A673 (cell line): ENCODE results near the gene LIMK1. TPM values are rescaled to one million over a fixed set of nuclear protein-coding genes. Genes with fewer than 3 reads are reported as not detected.

Experiments used
- BruUV-seq: library from RNA; stranded (reverse); fragments of 400-500 nt; replicated peaks from 2 replicates; lab custom pipeline; 2021; lab: Mats Ljungman, UMichigan
- CTCF ChIA-PET: fragments of 300-600 bp; sonication (Branson Sonifier 250); formaldehyde crosslinking; loops from one replicate; lab custom pipeline; 2022; ENCODE audit warnings: antibody characterized with exemption; lab: Charles Lee
- POLR2A ChIA-PET: fragments of 300-600 bp; sonication (Branson Sonifier 250); formaldehyde crosslinking; loops from one replicate; lab custom pipeline; 2022; ENCODE audit warnings: antibody characterized with exemption; ENCODE audit not compliant: low non-redundant PET; lab: Charles Lee
- DNase-seq: peaks from one replicate; pipeline ENCODE4 v3.0.0-alpha.2; 2015; ENCODE audit warnings: low spot score
- H3K27ac ChIP-seq: fragments of 200-600 bp; sonication (generic); 2 replicates; pipeline ENCODE4 v1.5.1; 2016; ENCODE audit warnings: mixed run types, low read depth, mild to moderate bottlenecking, mixed read lengths, antibody characterized with exemption, low read length; ENCODE audit not compliant: poor library complexity, severe bottlenecking
- H3K27me3 ChIP-seq: fragments of 200-600 bp; sonication (generic); replicated peaks from 2 replicates; pipeline ENCODE4 v1.6.1; 2017; ENCODE audit warnings: mixed run types, low read depth, mild to moderate bottlenecking, mixed read lengths, antibody characterized with exemption, low read length; ENCODE audit not compliant: insufficient read depth, poor library complexity
- H3K36me3 ChIP-seq: fragments of 200-600 bp; sonication (generic); 2 replicates; pipeline ENCODE4 v1.6.1; 2016; ENCODE audit warnings: mixed run types, mild to moderate bottlenecking, mixed read lengths, antibody characterized with exemption, low read length; ENCODE audit not compliant: insufficient read depth, poor library complexity, severe bottlenecking
- H3K4me1 ChIP-seq: fragments of 200-600 bp; sonication (generic); 2 replicates; pipeline ENCODE4 v1.6.1; 2017; ENCODE audit warnings: mixed run types, mild to moderate bottlenecking, mixed read lengths, antibody characterized with exemption, low read length; ENCODE audit not compliant: insufficient read depth, poor library complexity, severe bottlenecking
- H3K4me3 ChIP-seq: fragments of 200-600 bp; sonication (generic); 2 replicates; pipeline ENCODE4 v1.5.1; 2016; ENCODE audit warnings: low read depth, mixed run types, mild to moderate bottlenecking, mixed read lengths, low read length; ENCODE audit not compliant: poor library complexity, severe bottlenecking
- H3K9me3 ChIP-seq: fragments of 200-600 bp; sonication (generic); 2 replicates; pipeline ENCODE4 v1.6.1; 2016; ENCODE audit warnings: mixed run types, low read depth, mild to moderate bottlenecking, mixed read lengths, antibody characterized with exemption, low read length; ENCODE audit not compliant: poor library complexity, severe bottlenecking
- EZH2 ChIP-seq: fragments of 200-600 bp; sonication (generic); IDR thresholded peaks from 2 replicates; pipeline ENCODE4 v1.6.1; 2017; ENCODE audit warnings: borderline replicate concordance, low read depth, mild to moderate bottlenecking, mixed read lengths, antibody characterized with exemption, low read length; ENCODE audit not compliant: poor library complexity, severe bottlenecking
- intact Hi-C: fragments of 100-400 bp; cut with micrococcal nuclease; formaldehyde crosslinking; loops from one replicate; pipeline ENCODE4 v1.10.0; 2022; ENCODE audit not compliant: unreplicated experiment
- total RNA-seq: library from RNA; stranded (reverse); gene quantifications from 2 replicates; pipeline ENCODE4 v1.2.3, GENCODE V29; 2021
- TF ChIP-seq, protein P1 (sequence below): fragments of 300-800, 200-600 bp; sonication (generic); conservative IDR thresholded peaks from 2 replicates; pipeline ENCODE4 v1.5.1; 2017; ENCODE audit warnings: low read depth, mild to moderate bottlenecking, antibody characterized with exemption, low read length, moderate library complexity, mixed read lengths

LIMK1 gene
- total RNA-seq, 1 experiment from 2014 or later, result 59.3 TPM

DNA sequence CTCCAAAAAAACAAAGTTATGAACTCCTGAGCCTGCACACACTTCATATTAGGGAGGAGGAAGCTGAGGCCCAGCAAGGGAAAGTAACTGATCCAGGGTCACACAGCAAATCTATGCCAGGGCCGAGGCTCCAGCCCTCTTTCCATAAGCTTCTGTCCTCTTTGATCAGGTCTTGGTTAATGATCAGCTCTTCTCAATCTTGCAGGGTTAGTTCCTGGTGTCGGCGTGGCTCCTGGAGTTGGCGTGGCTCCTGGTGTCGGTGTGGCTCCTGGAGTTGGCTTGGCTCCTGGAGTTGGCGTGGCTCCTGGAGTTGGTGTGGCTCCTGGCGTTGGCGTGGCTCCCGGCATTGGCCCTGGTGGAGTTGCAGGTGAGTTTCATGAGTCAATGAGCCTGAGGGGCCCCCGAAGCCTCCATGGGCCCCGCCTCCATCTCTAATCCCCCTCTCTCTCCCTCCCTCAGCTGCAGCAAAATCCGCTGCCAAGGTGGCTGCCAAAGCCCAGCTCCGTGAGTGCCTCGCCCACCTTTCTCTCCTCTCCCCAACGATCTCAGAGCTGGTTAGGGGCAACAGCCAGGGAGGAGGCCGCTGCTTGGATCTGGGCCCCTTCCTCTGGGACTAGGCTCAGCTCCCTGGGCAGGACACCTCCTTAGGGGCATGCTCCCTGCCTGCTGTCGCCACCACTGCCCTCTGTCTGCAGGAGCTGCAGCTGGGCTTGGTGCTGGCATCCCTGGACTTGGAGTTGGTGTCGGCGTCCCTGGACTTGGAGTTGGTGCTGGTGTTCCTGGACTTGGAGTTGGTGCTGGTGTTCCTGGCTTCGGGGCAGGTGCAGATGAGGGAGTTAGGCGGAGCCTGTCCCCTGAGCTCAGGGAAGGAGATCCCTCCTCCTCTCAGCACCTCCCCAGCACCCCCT is 23.7 kb upstream of the LIMK1 start:
- CTCF ChIA-PET, result no interaction called here

DNA sequence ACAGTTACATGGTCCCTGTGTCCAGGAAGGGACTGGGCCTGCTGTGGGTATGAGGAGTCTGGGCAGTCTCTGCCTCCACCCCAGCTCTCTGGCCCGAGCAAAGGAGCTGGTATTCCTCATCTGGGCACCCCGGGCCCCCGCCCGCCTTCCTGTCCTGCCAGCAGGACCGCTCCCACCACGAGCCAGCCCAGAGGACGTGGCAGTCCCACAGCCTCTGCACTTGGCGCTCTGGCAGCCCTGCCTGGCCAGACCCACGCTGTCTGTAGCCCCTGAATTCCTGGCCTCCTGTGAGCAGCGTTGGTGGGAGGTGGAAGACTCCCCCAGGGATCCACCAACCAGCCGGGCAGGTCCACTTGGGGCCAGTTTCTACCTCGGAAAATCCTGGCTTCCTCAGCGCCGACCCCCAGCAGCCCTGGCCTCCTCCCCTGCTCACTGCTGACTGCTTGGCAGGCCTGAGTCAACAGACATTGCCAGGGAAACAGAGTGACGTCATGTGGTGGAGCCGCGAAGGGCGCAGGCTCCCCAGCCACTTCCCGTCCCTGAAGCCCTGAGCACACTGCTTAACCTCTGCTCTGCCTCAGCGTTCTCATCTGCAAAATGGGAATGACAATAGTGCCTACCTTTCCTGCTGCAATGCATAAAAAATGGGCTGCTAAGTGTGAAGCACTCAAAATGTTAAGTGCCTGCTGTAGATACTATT is 21.6 kb upstream of the LIMK1 start:
- no peak overlapping the region for H3K27ac ChIP-seq
- no peak overlapping the region for H3K4me3 ChIP-seq
- TF ChIP-seq, protein P1, sequence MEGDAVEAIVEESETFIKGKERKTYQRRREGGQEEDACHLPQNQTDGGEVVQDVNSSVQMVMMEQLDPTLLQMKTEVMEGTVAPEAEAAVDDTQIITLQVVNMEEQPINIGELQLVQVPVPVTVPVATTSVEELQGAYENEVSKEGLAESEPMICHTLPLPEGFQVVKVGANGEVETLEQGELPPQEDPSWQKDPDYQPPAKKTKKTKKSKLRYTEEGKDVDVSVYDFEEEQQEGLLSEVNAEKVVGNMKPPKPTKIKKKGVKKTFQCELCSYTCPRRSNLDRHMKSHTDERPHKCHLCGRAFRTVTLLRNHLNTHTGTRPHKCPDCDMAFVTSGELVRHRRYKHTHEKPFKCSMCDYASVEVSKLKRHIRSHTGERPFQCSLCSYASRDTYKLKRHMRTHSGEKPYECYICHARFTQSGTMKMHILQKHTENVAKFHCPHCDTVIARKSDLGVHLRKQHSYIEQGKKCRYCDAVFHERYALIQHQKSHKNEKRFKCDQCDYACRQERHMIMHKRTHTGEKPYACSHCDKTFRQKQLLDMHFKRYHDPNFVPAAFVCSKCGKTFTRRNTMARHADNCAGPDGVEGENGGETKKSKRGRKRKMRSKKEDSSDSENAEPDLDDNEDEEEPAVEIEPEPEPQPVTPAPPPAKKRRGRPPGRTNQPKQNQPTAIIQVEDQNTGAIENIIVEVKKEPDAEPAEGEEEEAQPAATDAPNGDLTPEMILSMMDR, result no peak
- TF ChIP-seq EZH2, result no peak
- intact Hi-C loops, result no loop called here
- POLR2A ChIA-PET, result no interaction called here
- BruUV-seq, result no TSS peak
- CTCF ChIA-PET, result no interaction called here
- H3K4me1 ChIP-seq, result no peaks in the 10 kb centered on the region
- no peaks in the 10 kb centered on the region for H3K36me3 ChIP-seq
- DNase-seq, result no peak
- no peaks in the 10 kb centered on the region for H3K27me3 ChIP-seq
- H3K9me3 ChIP-seq, result no peaks in the 10 kb centered on the region

More for the DNA sequence above, 23.7 kb upstream of the LIMK1 start:
- Histone ChIP-seq H3K36me3 (no peaks in the 10 kb centered on the region), H3K9me3 (no peaks in the 10 kb centered on the region), H3K4me3 (no peak overlapping the region), H3K4me1 (no peaks in the 10 kb centered on the region), H3K27me3 (no peaks in the 10 kb centered on the region), H3K27ac (no peak overlapping the region)
- intact Hi-C loops, result no loop called here
- POLR2A ChIA-PET, result no interaction called here
- no peak for TF ChIP-seq EZH2
- TF ChIP-seq, protein P1, result no peak
- no peak for DNase-seq
- BruUV-seq, result no TSS peak

DNA sequence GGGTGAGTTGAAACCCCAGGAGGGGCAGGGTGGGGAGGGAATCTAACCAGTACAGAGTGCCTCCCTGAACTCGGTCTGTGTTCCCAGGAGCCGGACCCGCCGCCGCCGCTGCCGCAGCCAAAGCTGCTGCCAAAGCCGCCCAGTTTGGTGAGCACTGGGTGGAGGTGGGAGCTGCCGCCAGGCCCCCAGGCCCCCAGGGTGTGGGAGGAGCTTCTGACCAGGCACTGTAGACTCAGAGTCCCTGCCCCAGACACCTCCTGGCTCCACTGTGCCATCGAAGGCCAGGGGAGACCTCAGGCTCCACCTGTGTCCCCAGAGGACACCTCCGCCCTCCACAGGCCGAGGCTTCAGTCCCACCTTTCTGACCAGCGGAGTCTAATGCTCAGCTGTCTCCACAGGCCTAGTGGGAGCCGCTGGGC is 20.4 kb upstream of the LIMK1 start:
- H3K9me3 ChIP-seq, result no peaks in the 10 kb centered on the region
- H3K4me3 ChIP-seq, result no peak overlapping the region
- BruUV-seq, result no TSS peak
- intact Hi-C loops, result no loop called here
- no peak overlapping the region for H3K27ac ChIP-seq
- no peaks in the 10 kb centered on the region for H3K36me3 ChIP-seq
- POLR2A ChIA-PET, result no interaction called here
- no peaks in the 10 kb centered on the region for H3K4me1 ChIP-seq
- CTCF ChIA-PET, result no interaction called here
- H3K27me3 ChIP-seq, result no peaks in the 10 kb centered on the region
- DNase-seq, result no peak
- TF ChIP-seq EZH2, result no peak
- TF ChIP-seq, protein P1, result no peak
